ENCODE results near the gene MAP4K3. TPM values are rescaled to one million over a fixed set of nuclear protein-coding genes. Genes with fewer than 3 reads are reported as not detected.

MAP4K3 gene
- total and polyA plus RNA-seq, 8 donors = 8.2 to 23.1 (median 16.3) TPM

GRCh38 chr2:39407516-39408296 lies 29.4 kb downstream of the MAP4K3 start:
- Histone ChIP-seq H3K27ac (no peak overlapping the region), H3K36me3 (no peaks in the 10 kb centered on the region), H3K27me3 (no peaks in the 10 kb centered on the region), H3K9me3 (no peaks in the 10 kb centered on the region), H3K4me1 (peaks cover 9 to 26% (median 25%) of the 10 kb centered on the region in 3 donors), H3K4me3 (no peak overlapping the region)
- intact Hi-C loops (cut with DNase I) = no loop called here
- WGBS, 2 donors = 92 to 93% methylated on average over 3 of the region's 3 CpGs
- no peak for FAIRE-seq
- no peak for ATAC-seq
- DNase-seq = no peak
- no peak for TF ChIP-seq CTCF (IDR thresholded peaks at IDR 0.05)

- no peaks in the 10 kb centered on the region for H3K9me3 ChIP-seq
- peaks cover 18 to 40% (median 36%) of the 10 kb centered on the region in 3 donors for H3K4me1 ChIP-seq
- no peak overlapping the region for H3K4me3 ChIP-seq
- FAIRE-seq (no peak), ATAC-seq (no peak), DNase-seq (no peak)
- intact Hi-C loops (cut with DNase I) = no loop called here
- TF ChIP-seq CTCF (IDR thresholded peaks at IDR 0.05) = no peak
- no peak overlapping the region for H3K27ac ChIP-seq
- 78 to 87% methylated on average over 4 of the region's 4 CpGs for WGBS, 2 donors
- H3K27me3 ChIP-seq = no peaks in the 10 kb centered on the region
- H3K36me3 ChIP-seq = no peaks in the 10 kb centered on the region
Observed at GRCh38 chr2:39405364-39405763, 31.7 kb downstream of the MAP4K3 start.

GRCh38 chr2:39403311-39403710 lies 33.8 kb downstream of the MAP4K3 start:
- peaks cover 29 to 45% (median 41%) of the 10 kb centered on the region in 3 donors for H3K4me1 ChIP-seq
- ATAC-seq = peak in 1 of 4 donors; percentile 11
- no peak for FAIRE-seq

GRCh38 chr2:39401319-39401718 lies 35.8 kb downstream of the MAP4K3 start:
- Histone ChIP-seq H3K9me3 (no peaks in the 10 kb centered on the region), H3K27me3 (no peaks in the 10 kb centered on the region), H3K27ac (peak overlapping the region in 2 of 4 donors; percentile 25 to 34), H3K36me3 (no peaks in the 10 kb centered on the region), H3K4me1 (peaks cover 27 to 40% (median 35%) of the 10 kb centered on the region in 3 donors), H3K4me3 (no peak overlapping the region)
- no peak for TF ChIP-seq CTCF (IDR thresholded peaks at IDR 0.05)
- FAIRE-seq (no peak), ATAC-seq (peak; percentile 66 to 84 (median 73)), DNase-seq (peak in 3 of 6 donors; percentile 19 to 27 (median 25))
- intact Hi-C loops (cut with DNase I) = no loop called here
- whole genome bisulfite sequencing, 2 donors = 61 to 65% methylated on average over 8 of the region's 8 CpGs

More at GRCh38 chr2:39403311-39403710, 33.8 kb downstream of the MAP4K3 start:
- Histone ChIP-seq H3K27ac (no peak overlapping the region), H3K4me3 (no peak overlapping the region), H3K9me3 (no peaks in the 10 kb centered on the region), H3K36me3 (no peaks in the 10 kb centered on the region), H3K27me3 (no peaks in the 10 kb centered on the region)
- intact Hi-C loops (cut with DNase I) = no loop called here
- no peak for TF ChIP-seq CTCF (IDR thresholded peaks at IDR 0.05)
- no peak for DNase-seq
- 78 to 80% methylated on average over 4 of the region's 4 CpGs for WGBS, 2 donors

GRCh38 chr2:39399570-39399969 lies 37.5 kb downstream of the MAP4K3 start:
- FAIRE-seq (no peak), ATAC-seq (peak in 1 of 4 donors; percentile 21), DNase-seq (no peak)
- peaks cover 27 to 31% (median 29%) of the 10 kb centered on the region in 3 donors for H3K4me1 ChIP-seq
- no peaks in the 10 kb centered on the region for H3K9me3 ChIP-seq
- intact Hi-C loops (cut with DNase I) = no loop called here
- no peaks in the 10 kb centered on the region for H3K36me3 ChIP-seq
- no peak overlapping the region for H3K27ac ChIP-seq
- no peaks in the 10 kb centered on the region for H3K27me3 ChIP-seq
- no peak for TF ChIP-seq CTCF (IDR thresholded peaks at IDR 0.05)
- H3K4me3 ChIP-seq = no peak overlapping the region
- WGBS, 2 donors = 13 to 17% methylated on average over 1 of the region's 1 CpG

Measured in pancreas (tissue), 10 donors.